DOHH2 (cell line): ENCODE data around the gene PROS1.
"Not testable (repeated sequence)": the region's sequence is repeated elsewhere in the genome, so short reads cannot be mapped to it uniquely, and the experiment has no call there.

ENCODE experiments used
- H3F3A ChIP-seq: fragments of 200-600 bp; sonication (generic), shearing (Covaris generic); 2 replicates; pipeline ENCODE4 v1.6.0; 2016; ENCODE audit warnings: antibody characterized with exemption, mild to moderate bottlenecking; ENCODE audit not compliant: control insufficient read depth, insufficient read depth
- H3K27ac ChIP-seq: fragments of 200-600 bp; sonication (generic); 2 replicates; pipeline ENCODE4 v1.5.1; 2014; ENCODE audit warnings: low read depth, mild to moderate bottlenecking, low read length, moderate library complexity
- H3K27me3 ChIP-seq: fragments of 200-600 bp; sonication (generic); 2 replicates; pipeline ENCODE4 v1.6.1; 2014; ENCODE audit warnings: mild to moderate bottlenecking, low read length, mixed read lengths; ENCODE audit not compliant: control insufficient read depth
- H3K36me3 ChIP-seq: fragments of 200-600 bp; sonication (generic); 2 replicates; pipeline ENCODE4 v1.6.1; 2014; ENCODE audit warnings: mild to moderate bottlenecking, low read length, moderate library complexity, mixed read lengths; ENCODE audit not compliant: control insufficient read depth
- H3K4me1 ChIP-seq: fragments of 200-600 bp; sonication (generic); 2 replicates; pipeline ENCODE4 v1.6.1; 2014; ENCODE audit warnings: mild to moderate bottlenecking, low read length, mixed read lengths; ENCODE audit not compliant: control insufficient read depth
- H3K4me2 ChIP-seq: fragments of 200-600 bp; sonication (generic); 2 replicates; pipeline ENCODE4 v1.6.0; 2014; ENCODE audit warnings: mild to moderate bottlenecking, low read length, moderate library complexity
- H3K4me3 ChIP-seq: fragments of 200-600 bp; sonication (generic); 2 replicates; pipeline ENCODE4 v1.5.1; 2014; ENCODE audit warnings: mild to moderate bottlenecking, low read length, mixed read lengths
- H3K79me2 ChIP-seq: fragments of 200-600 bp; sonication (generic); 2 replicates; pipeline ENCODE4 v1.6.1; 2014; ENCODE audit warnings: mild to moderate bottlenecking, low read length, mixed read lengths; ENCODE audit not compliant: control insufficient read depth
- H3K9me2 ChIP-seq: fragments of 200-600 bp; sonication (generic); replicated peaks from 2 replicates; pipeline ENCODE4 v1.6.1; 2014; ENCODE audit warnings: mild to moderate bottlenecking, low read length, mixed read lengths; ENCODE audit not compliant: control insufficient read depth
- H3K9me3 ChIP-seq: fragments of 200-600 bp; sonication (generic); 2 replicates; pipeline ENCODE4 v1.6.1; 2014; ENCODE audit warnings: antibody characterized with exemption, low read length, mixed read lengths; ENCODE audit not compliant: control insufficient read depth, insufficient read depth
- H4K20me1 ChIP-seq: fragments of 200-600 bp; sonication (generic); 2 replicates; pipeline ENCODE4 v1.6.0; 2014; ENCODE audit warnings: low read depth, mild to moderate bottlenecking, antibody characterized with exemption, low read length, moderate library complexity; ENCODE audit not compliant: control insufficient read depth, insufficient read depth
- CTCF ChIP-seq: fragments of 200-600 bp; sonication (generic); IDR thresholded peaks from one replicate; pipeline ENCODE4 v1.5.1; 2014; ENCODE audit warnings: antibody characterized with exemption, mild to moderate bottlenecking, low read depth, low read length; ENCODE audit not compliant: poor library complexity, severe bottlenecking
- EZH2phosphoT487 ChIP-seq: fragments of 200-600 bp; sonication (generic); IDR thresholded peaks from 2 replicates; pipeline ENCODE4 v1.6.1; 2017; ENCODE audit warnings: borderline replicate concordance, mild to moderate bottlenecking, antibody characterized with exemption, low read length, moderate library complexity, mixed read lengths

Gene PROS1

GRCh38 chr3:93969997-93970396 lies 3.7 kb downstream of the PROS1 start:
- Histone ChIP-seq H3K27ac (no peak overlapping the region), H3K4me1 (peaks cover 11% of the 10 kb centered on the region)

GRCh38 chr3:93969443-93969842 lies 4.3 kb downstream of the PROS1 start:
- TF ChIP-seq CTCF (no peak), EZH2phosphoT487 (no peak)
- H3F3A ChIP-seq, result peaks cover 8% of the 10 kb centered on the region; the same call in 1 of the 2 replicates
- H4K20me1 ChIP-seq, result no peaks in the 10 kb centered on the region
- peaks cover 11% of the 10 kb centered on the region for H3K27me3 ChIP-seq
- H3K9me2 ChIP-seq, result no peaks in the 10 kb centered on the region
- no peak overlapping the region for H3K4me3 ChIP-seq
- H3K79me2 ChIP-seq, result no peaks in the 10 kb centered on the region
- H3K27ac ChIP-seq, result no peak overlapping the region
- H3K4me1 ChIP-seq, result peaks cover 11% of the 10 kb centered on the region
- H3K4me2 ChIP-seq, result no peak overlapping the region
- no peaks in the 10 kb centered on the region for H3K36me3 ChIP-seq
- no peaks in the 10 kb centered on the region for H3K9me3 ChIP-seq

More at GRCh38 chr3:93969997-93970396, 3.7 kb downstream of the PROS1 start:
- Histone ChIP-seq H3F3A (peaks cover 8% of the 10 kb centered on the region; the same call in 1 of the 2 replicates), H3K9me2 (no peaks in the 10 kb centered on the region), H3K9me3 (no peaks in the 10 kb centered on the region), H3K36me3 (no peaks in the 10 kb centered on the region), H3K79me2 (no peaks in the 10 kb centered on the region), H3K27me3 (peaks cover 11% of the 10 kb centered on the region), H3K4me2 (no peak overlapping the region), H3K4me3 (no peak overlapping the region), H4K20me1 (no peaks in the 10 kb centered on the region)
- TF ChIP-seq EZH2phosphoT487, result no peak
- no peak for TF ChIP-seq CTCF

- H3K27ac ChIP-seq, H3K9me2 ChIP-seq, H3F3A ChIP-seq, H3K4me1 ChIP-seq, H4K20me1 ChIP-seq, H3K9me3 ChIP-seq, H3K36me3 ChIP-seq, H3K79me2 ChIP-seq, H3K4me2 ChIP-seq, H3K4me3 ChIP-seq, H3K27me3 ChIP-seq: not testable (repeated sequence)
These were observed 8.6 kb downstream of the PROS1 start for GRCh38 chr3:93965106-93965505.

- H3K36me3 ChIP-seq, result no peaks in the 10 kb centered on the region
- H3K9me2 ChIP-seq, result no peaks in the 10 kb centered on the region
- H3K79me2 ChIP-seq, result no peaks in the 10 kb centered on the region
- H3K9me3 ChIP-seq, result no peaks in the 10 kb centered on the region
- H3K27me3 ChIP-seq, result no peaks in the 10 kb centered on the region
- H3F3A ChIP-seq, result no peaks in the 10 kb centered on the region
- no peaks in the 10 kb centered on the region for H4K20me1 ChIP-seq
- no peak overlapping the region for H3K4me3 ChIP-seq
- H3K27ac ChIP-seq, result no peak overlapping the region
- no peak overlapping the region for H3K4me2 ChIP-seq
- no peaks in the 10 kb centered on the region for H3K4me1 ChIP-seq
- TF ChIP-seq CTCF (no peak), EZH2phosphoT487 (no peak)
These were observed 10.9 kb downstream of the PROS1 start for GRCh38 chr3:93962798-93963197.
